Hematopoietic multipotent progenitor cell treated with erythropoietin and hydrocortisone succinate and interleukin-3 and kit ligand, for 6 days (in vitro differentiated cells): Measurements from ENCODE around the gene CD180.

Experiments used
- DNase-seq: peaks from one replicate; pipeline ENCODE4 v3.0.0-alpha.2; 2015

Gene CD180

GRCh38 chr5:67209141-67209771 is 12.7 kb upstream of the CD180 start:
- DNase-seq: peak; percentile 88

- no peak for DNase-seq
Measured at GRCh38 chr5:67208403-67208802, 11.8 kb upstream of the CD180 start.

GRCh38 chr5:67206929-67207328 is 10.3 kb upstream of the CD180 start:
- peak; percentile 93 for DNase-seq

GRCh38 chr5:67206461-67206860 is 9.9 kb upstream of the CD180 start:
- no peak for DNase-seq

GRCh38 chr5:67205981-67206380 is 9.4 kb upstream of the CD180 start:
- DNase-seq: no peak

GRCh38 chr5:67204821-67205220 is 8.2 kb upstream of the CD180 start:
- DNase-seq: no peak

GRCh38 chr5:67203701-67204074 is 7.1 kb upstream of the CD180 start:
- DNase-seq: no peak

- peak; percentile 64 for DNase-seq
Measured at GRCh38 chr5:67202828-67203227, 6.2 kb upstream of the CD180 start.

GRCh38 chr5:67201897-67202549 is 5.4 kb upstream of the CD180 start:
- DNase-seq: no peak

- no peak for DNase-seq
Measured at GRCh38 chr5:67200809-67201562, 4.4 kb upstream of the CD180 start.

GRCh38 chr5:67199859-67200258 is 3.3 kb upstream of the CD180 start:
- DNase-seq: no peak

GRCh38 chr5:67198917-67199316 is 2.3 kb upstream of the CD180 start:
- DNase-seq: no peak

- DNase-seq: no peak
Measured at GRCh38 chr5:67197536-67197935, 937 bp upstream of the CD180 start.

GRCh38 chr5:67195406-67196275 is 958 bp downstream of the CD180 start:
- no peak for DNase-seq

GRCh38 chr5:67194166-67194565 is 2.4 kb downstream of the CD180 start:
- DNase-seq: no peak

- no peak for DNase-seq
Measured at GRCh38 chr5:67193439-67193807, 3.2 kb downstream of the CD180 start.

GRCh38 chr5:67192719-67193438 is 3.7 kb downstream of the CD180 start:
- DNase-seq: peak; percentile 28

GRCh38 chr5:67190861-67191260 is 5.7 kb downstream of the CD180 start:
- no peak for DNase-seq

GRCh38 chr5:67190410-67190809 is 6.2 kb downstream of the CD180 start:
- no peak for DNase-seq

GRCh38 chr5:67189931-67190330 is 6.7 kb downstream of the CD180 start:
- no peak for DNase-seq

GRCh38 chr5:67189079-67189354 is 7.6 kb downstream of the CD180 start:
- DNase-seq: no peak

- no peak for DNase-seq
Measured at GRCh38 chr5:67188274-67189078, 8.1 kb downstream of the CD180 start.
